Stimulated activated naive CD8-positive, alpha-beta T cell treated with anti-CD3 and anti-CD28 coated beads, Interleukin-15, Interleukin-2, amounts not matched to agents 100 U/mL and 50 U/mL, for 24 hours (primary cell): ENCODE results near the gene TIGD3.

Source experiments
- ATAC-seq: fragments of 150-1000 bp; cut with Tn5 transposase; one replicate; pipeline ENCODE4 v1.10.0; 2021
- DNase-seq: peaks from one replicate; pipeline ENCODE4 v3.0.0; 2021

The TIGD3 gene

GRCh38 chr11:65373839-65374580 lies 19.5 kb downstream of the TIGD3 start:
- ATAC-seq (no peak), DNase-seq (no peak)

GRCh38 chr11:65375012-65375411 lies 20.5 kb downstream of the TIGD3 start:
- DNase-seq (no peak), ATAC-seq (no peak)

- ATAC-seq (no peak), DNase-seq (no peak)
Observed at GRCh38 chr11:65376138-65376713, 21.7 kb downstream of the TIGD3 start.

- DNase-seq (no peak), ATAC-seq (no peak)
Observed at GRCh38 chr11:65377036-65377435, 22.5 kb downstream of the TIGD3 start.

DNA sequence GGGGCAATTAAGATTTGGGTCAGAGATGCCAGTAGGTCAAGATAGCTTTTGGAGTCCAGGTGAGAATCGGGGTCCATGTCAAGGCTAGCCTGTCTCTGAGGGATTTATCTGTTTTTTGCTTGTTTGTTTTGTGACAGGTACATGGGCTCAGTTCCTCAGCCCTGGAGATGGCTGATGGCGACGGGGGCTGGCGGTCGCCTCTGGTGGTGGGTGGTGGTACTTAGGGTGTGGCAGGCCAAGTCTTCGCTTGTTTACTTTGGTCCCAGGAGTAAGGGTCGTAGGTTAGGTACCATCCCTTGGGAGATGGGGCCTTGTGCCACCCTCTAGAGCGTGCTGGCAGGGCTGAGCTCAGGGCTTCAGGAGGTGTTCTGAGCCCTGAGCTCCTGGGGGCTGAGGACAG lies 23.2 kb downstream of the TIGD3 start:
- DNase-seq (no peak), ATAC-seq (no peak)

- DNase-seq, result no peak
Observed at GRCh38 chr11:65378208-65378927, 23.8 kb downstream of the TIGD3 start.

GRCh38 chr11:65378928-65379638 lies 24.5 kb downstream of the TIGD3 start:
- DNase-seq (no peak), ATAC-seq (no peak)

More at GRCh38 chr11:65378208-65378927, 23.8 kb downstream of the TIGD3 start:
- no peak for ATAC-seq

DNA sequence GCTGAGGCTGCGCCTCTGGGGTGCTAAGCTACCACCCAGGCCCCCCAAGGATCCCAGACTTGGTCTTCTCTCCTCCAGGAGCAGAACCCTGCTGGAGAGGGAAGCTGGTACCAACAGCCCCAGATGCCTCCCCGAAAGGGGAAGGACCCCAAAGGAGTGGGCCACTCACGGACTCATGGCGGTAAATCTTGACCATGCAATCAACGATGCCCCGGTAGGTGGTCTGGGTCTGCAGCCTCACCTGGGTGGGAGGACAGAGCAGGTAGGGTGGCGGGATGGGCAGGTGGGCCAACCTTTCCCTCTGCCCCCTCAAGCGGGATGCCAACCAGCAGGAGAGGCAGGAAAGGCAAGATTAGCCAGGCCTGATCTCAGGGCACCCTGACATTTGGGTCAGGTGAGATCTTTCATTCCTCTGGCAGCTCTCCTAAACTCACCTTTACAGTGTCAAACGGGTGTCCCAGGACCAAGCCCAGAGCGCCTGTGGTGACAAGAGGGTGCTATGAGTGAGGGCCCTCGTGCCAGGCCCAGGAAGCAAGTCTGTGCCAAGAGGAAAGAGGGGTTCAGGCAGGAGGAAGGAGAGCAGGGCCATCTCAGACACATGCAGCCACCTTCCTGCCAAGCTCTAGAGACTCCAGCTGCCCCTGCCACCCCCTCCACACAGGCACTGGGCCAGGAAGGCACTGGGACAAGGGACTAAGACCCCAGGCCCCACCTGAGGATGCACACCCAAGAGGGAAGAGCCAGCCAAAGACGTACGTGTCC lies 25.3 kb downstream of the TIGD3 start:
- no peak for DNase-seq
- ATAC-seq, result no peak

DNA sequence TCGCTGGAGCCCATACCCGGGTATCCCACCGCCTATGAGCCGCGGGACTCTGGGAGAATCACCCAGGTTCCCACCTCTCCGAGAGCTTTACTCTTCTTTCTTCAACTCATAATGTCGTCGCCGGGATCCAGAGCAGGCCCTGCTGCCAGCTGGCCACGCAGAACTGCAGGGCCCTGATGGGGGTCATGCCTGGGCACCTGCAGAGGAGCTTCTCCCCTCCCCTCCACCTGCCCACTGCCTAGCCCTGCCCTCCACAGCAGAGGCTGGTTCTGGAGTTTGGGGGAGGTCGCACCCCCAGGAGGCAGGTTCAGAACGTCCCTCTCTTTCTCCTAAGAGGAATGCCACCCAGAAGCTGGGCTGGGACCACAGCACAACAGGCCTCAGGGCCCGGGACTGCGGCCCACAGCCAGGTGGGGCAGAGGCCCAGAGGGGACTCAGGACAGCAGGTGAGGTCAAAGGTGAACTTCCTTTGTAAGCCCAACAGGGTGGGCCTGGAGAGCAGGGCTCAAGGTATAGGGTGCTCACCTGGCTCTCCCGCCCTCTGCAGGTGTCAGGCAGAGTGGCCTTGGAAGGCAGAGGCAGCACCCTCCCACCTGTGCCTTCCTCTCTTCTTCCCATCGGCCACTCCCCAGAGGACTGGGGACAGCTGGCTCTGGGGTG lies 26.0 kb downstream of the TIGD3 start:
- ATAC-seq, result no peak
- no peak for DNase-seq

- no peak for ATAC-seq
- DNase-seq, result no peak
Observed at GRCh38 chr11:65381716-65382032, 27.1 kb downstream of the TIGD3 start.

DNA sequence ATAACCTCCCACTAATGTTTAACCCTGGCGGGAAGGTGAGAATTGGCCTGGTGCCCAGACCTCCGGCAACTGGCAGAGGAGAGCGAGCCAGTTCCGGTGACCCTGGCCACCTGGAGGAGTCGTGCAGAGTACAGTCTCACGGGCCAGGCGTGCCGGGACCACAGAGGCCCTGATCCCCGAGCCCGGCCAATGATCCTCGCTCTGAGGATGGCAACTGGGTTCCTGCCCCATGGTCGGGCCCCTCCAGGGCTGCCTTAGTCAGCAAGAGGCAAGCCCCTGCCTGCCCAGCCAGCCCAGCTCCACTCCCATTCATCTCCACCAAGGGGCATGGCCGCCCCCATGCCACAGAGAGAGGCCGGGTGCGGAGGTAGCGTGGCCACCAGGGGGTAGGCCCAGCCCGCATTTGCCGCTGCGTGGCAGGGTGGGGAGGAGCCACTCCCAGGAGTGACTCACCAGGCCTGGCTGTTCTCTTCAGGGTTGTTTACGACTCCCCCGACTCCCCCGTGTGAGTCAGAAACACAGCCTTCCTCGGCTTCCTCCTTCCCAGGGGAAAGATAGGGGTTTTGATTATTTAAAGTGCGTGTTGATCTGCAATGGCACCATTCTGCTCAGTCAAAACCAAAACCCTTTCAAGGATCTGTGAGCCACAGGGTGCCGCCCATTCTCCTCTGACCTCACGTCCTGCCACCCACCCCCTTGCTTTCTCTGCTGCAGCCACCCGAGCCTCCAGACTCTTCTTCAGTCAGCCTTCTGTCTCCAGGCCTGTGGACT lies 27.7 kb downstream of the TIGD3 start, which contains the start of gene SLC25A45:
TSS of gene SLC25A45 (minus strand) at position 614 of the 771 bp plus-strand sequence. CDS start 695 bp downstream, outside the sequence.
- ATAC-seq (peak; percentile 88), DNase-seq (peak; percentile 94)

GRCh38 chr11:65382804-65383368 lies 28.3 kb downstream of the TIGD3 start:
- DNase-seq, result peak; percentile 28
- no peak for ATAC-seq

- no peak for DNase-seq
- no peak for ATAC-seq
Observed at GRCh38 chr11:65383778-65384177, 29.2 kb downstream of the TIGD3 start.

GRCh38 chr11:65384301-65384889 lies 29.8 kb downstream of the TIGD3 start:
- ATAC-seq, result no peak
- no peak for DNase-seq

DNA sequence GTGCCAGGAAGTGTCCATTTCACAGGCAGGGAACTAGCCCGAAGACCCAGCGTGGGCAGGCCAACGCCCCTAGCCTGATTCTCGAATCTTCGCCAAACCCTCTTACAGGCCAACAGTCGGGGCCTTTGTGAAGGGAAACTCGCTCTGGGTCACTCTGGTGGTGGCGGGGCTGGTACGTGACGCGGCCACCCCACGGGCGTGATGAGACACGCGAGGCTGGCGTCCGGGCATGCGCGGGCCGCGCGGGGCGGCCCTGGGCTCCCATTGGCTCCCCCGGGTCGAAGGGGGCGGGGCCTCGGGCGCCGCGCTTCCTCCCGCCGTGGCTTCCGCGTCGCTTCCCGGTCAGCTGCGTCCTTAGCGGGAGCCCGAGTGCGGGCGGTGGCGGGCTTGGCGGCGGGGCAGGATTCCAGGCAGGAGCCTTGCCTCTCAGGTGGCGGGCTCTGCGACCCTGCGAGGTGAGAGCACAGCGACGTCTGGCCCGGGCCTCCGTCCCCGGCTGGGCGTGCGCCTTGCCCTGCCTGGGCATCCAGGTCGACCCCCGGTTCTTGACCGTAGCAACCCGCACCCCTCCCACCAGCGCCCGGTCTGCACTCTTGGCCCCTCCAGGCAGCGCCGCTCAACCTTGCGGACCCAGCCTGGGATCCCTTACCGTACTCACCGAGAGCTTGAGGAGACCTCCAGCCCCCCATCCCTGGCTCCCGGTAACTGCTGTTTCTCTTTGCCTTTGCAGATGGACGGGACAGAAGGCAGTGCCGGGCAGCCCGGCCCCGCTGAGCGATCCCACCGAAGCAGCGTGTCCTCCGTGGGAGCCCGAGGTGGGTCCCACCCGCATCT lies 32.0 kb downstream of the TIGD3 start, which contains the start of gene FRMD8:
TSS of gene FRMD8 (plus strand) at position 331 of the 834 bp plus-strand sequence. CDS start at position 731, 400 bp downstream.
- DNase-seq, result peak; percentile 92
- ATAC-seq, result peak; percentile 16

GRCh38 chr11:65388731-65389130 lies 34.2 kb downstream of the TIGD3 start:
- no peak for ATAC-seq
- DNase-seq, result no peak

DNA sequence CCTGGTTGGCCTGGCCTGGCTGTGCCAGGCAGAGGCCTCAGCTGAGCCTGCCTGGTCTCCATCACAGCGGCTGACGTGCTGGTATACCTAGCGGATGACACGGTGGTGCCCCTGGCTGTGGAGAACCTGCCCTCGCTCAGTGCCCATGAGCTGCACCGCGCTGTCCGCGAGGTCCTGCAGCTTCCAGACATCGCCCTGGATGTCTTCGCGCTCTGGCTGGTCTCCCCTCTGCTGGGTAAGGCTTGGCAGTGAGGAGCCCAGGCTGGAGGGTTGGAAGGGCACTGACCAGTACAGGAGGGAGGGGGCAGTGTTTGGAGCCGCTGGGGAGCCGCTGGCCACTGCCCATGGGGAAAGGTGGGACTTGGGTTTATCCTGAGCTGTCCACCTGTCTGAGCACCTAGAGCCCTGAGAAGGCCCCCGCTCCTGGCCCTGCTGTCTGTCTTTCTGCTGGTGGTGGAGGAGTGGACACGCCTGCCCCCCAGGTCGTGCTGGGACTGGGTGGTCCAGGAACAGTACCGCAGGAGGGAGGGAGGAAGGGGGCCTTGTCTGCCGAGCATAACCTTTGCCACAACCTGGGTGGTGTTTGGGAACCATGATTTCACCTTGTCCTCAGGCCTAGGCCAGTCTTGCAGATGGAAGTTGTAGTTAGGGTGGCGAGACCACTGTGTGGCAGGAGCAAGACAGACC lies 34.9 kb downstream of the TIGD3 start:
- no peak for DNase-seq
- no peak for ATAC-seq
